Thoracic aorta (tissue), 2 donors: ENCODE measurements around the gene POC1A. TPM values are rescaled to one million over a fixed set of nuclear protein-coding genes. Genes with fewer than 3 reads are reported as not detected.

ENCODE experiments used
- ATAC-seq: fragments of 150-250 bp; one replicate; pipeline ENCODE4 v1.8.0; 2017; ENCODE audit warnings: low read depth; ENCODE audit not compliant: insufficient number of reproducible peaks, low FRiP score
- DNase-seq: peaks from one replicate; pipeline ENCODE4 v3.0.0-alpha.2; 2020; ENCODE audit warnings: low spot score
- H3K27ac ChIP-seq, 2 donors: fragments of 200-600 bp; sonication (generic); 1 replicate in 1 of 2; 2 replicates in 1 of 2; pipeline ENCODE4 v1.5.1; 2016; ENCODE audit warnings: mild to moderate bottlenecking in 2 of 2, moderate library complexity in 2 of 2
- H3K27me3 ChIP-seq: fragments of 200-600 bp; sonication (generic); replicated peaks from 2 replicates; pipeline ENCODE4 v1.6.0; 2016; ENCODE audit warnings: mild to moderate bottlenecking; ENCODE audit not compliant: insufficient read depth
- H3K36me3 ChIP-seq: fragments of 200-600 bp; sonication (generic); one replicate; pipeline ENCODE4 v1.5.1; 2016
- H3K4me1 ChIP-seq, 2 donors: fragments of 200-600 bp; sonication (generic); 1 replicate in 1 of 2; 2 replicates in 1 of 2; pipeline versions ENCODE4 v1.5.1 to v1.6.0; 2016; ENCODE audit warnings: low read depth in 2 of 2, mild to moderate bottlenecking in 1 of 2; ENCODE audit not compliant: control insufficient read depth in 1 of 2
- H3K4me3 ChIP-seq: fragments of 200-600 bp; sonication (generic); 2 replicates; pipeline ENCODE4 v1.5.1; 2016; ENCODE audit warnings: mild to moderate bottlenecking
- H3K9me3 ChIP-seq: fragments of 200-600 bp; sonication (generic); 2 replicates; pipeline ENCODE4 v1.5.1; 2016
- total RNA-seq, 2 donors: library from RNA; depleted of rRNA; stranded (reverse); fragments of >200 nt; gene quantifications; one replicate each; pipeline versions ENCODE4 v1.1.0 to v1.2.3, GENCODE V29; 2016
- TF ChIP-seq, protein P1 (sequence below): fragments of 200-600 bp; sonication (generic); IDR thresholded peaks from one replicate; pipeline ENCODE4 v1.5.1; 2019; ENCODE audit warnings: antibody characterized with exemption

Gene POC1A
- total RNA-seq, 2 donors from 2014 or later: 8.1 TPM; not detected in 1

DNA sequence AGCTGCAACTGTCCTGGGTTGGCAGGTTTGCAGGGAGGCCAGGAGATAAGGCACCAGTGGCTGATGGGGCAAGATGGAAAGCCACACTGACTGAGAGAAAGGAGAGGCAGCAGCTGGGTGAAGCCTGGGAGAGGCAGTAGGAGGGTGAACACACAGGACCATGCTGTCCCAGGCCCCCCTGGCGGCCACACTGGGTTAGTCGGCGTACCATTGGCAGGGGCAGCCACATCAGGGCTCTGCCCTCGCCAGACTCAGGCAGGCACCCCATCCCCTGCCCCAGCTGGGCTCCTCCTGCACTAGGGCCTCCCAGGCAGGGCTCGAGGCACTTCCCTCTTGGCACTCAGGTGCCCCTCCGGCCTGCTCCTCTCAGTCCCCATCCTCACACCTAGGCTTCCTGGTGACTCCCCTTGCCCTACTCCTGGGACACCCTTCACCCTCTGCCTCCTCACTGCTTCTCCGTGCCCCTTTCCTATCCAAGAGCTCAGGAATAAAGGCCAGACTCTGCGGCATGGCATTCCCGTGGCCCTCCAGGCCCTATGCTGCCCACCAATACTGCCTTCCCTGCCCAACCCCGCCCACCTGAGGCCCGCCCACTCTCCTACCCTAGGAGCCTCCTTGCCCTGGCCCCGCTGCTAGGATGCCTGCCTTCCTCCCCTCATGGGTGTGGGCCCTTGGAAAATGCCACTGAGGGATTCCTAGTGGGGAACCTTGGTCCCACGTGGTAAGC, 69.1 kb downstream of the POC1A start:
- no peak overlapping the region for H3K27ac ChIP-seq
- peaks cover 16 to 30% of the 10 kb centered on the region in 2 donors for H3K4me1 ChIP-seq
- TF ChIP-seq, protein P1, sequence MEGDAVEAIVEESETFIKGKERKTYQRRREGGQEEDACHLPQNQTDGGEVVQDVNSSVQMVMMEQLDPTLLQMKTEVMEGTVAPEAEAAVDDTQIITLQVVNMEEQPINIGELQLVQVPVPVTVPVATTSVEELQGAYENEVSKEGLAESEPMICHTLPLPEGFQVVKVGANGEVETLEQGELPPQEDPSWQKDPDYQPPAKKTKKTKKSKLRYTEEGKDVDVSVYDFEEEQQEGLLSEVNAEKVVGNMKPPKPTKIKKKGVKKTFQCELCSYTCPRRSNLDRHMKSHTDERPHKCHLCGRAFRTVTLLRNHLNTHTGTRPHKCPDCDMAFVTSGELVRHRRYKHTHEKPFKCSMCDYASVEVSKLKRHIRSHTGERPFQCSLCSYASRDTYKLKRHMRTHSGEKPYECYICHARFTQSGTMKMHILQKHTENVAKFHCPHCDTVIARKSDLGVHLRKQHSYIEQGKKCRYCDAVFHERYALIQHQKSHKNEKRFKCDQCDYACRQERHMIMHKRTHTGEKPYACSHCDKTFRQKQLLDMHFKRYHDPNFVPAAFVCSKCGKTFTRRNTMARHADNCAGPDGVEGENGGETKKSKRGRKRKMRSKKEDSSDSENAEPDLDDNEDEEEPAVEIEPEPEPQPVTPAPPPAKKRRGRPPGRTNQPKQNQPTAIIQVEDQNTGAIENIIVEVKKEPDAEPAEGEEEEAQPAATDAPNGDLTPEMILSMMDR: no peak
- no peaks in the 10 kb centered on the region for H3K27me3 ChIP-seq
- H3K4me3 ChIP-seq: no peak overlapping the region
- DNase-seq: no peak
- H3K9me3 ChIP-seq: no peaks in the 10 kb centered on the region
- H3K36me3 ChIP-seq: no peaks in the 10 kb centered on the region
- no peak for ATAC-seq

DNA sequence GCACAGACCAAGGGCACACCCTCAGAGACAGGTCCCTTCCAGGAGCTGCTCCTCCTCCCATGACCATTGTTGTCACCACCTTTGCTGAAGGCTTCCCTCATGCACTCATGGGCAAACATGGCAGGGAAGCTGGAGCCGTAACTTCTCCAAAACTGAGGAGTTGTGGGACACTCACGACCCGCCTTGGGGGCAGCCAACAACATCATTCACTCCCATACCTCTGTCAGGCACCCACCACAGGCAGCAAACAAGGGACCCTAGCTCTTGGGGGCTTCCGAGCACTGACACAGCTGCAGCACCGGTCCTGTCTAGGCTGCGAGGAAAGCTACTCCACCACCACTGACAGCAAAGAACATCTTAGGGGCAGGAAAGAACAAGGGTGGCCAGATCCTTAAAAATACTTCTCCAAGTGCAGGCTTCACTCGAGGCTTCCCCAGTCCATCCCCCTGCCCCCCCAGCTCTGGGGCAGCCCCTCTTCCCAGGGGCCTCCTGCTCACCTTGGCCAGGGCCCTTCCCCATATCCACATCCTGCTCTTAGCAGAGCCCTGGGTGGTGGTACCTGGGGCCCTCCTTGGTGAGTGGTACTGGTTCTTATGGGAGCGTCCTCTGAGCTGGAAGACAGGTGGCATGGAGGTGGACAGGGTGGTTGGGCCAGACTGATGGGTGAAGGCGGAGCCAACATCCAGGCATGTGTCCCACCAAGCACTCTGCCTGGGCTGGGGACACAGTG, 69.8 kb downstream of the POC1A start:
- H3K9me3 ChIP-seq: no peaks in the 10 kb centered on the region
- no peaks in the 10 kb centered on the region for H3K36me3 ChIP-seq
- no peak overlapping the region for H3K4me3 ChIP-seq
- H3K27ac ChIP-seq: no peak overlapping the region
- TF ChIP-seq, protein P1: no peak
- DNase-seq (no peak), ATAC-seq (no peak)
- H3K4me1 ChIP-seq: peaks cover 9 to 23% of the 10 kb centered on the region in 2 donors
- H3K27me3 ChIP-seq: no peaks in the 10 kb centered on the region

DNA sequence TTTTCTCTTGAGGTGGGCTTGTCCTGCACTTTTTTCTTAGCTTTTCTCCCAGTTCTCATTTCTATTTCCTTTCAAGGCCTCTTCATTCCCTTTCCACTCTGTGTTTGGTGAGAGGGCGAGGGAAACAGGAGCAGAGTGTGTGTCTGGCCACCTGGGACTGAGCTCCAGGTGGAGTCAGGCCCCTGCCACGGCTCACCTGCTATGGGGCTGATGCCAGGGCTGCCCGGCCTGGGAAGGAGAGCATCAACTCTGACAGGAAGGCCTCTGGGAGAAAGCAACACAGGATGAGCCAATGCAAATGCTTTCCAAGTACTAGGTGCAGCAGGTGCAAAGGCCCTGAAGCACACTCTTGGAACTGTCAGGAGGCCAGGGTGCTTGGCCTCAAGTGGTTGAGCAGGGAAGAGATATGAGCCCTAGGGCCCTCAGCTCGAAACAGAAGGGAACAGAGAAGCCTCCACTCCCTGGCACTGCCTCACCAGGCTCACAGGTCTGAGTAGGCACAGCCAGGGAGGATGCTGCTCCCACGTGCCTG, 70.6 kb downstream of the POC1A start:
- no peak overlapping the region for H3K27ac ChIP-seq
- TF ChIP-seq, protein P1: no peak
- no peak for ATAC-seq
- H3K9me3 ChIP-seq: no peaks in the 10 kb centered on the region
- H3K36me3 ChIP-seq: no peaks in the 10 kb centered on the region
- no peak for DNase-seq
- no peak overlapping the region for H3K4me3 ChIP-seq
- no peaks in the 10 kb centered on the region for H3K27me3 ChIP-seq
- H3K4me1 ChIP-seq: peaks cover 1 to 15% of the 10 kb centered on the region in 2 donors

DNA sequence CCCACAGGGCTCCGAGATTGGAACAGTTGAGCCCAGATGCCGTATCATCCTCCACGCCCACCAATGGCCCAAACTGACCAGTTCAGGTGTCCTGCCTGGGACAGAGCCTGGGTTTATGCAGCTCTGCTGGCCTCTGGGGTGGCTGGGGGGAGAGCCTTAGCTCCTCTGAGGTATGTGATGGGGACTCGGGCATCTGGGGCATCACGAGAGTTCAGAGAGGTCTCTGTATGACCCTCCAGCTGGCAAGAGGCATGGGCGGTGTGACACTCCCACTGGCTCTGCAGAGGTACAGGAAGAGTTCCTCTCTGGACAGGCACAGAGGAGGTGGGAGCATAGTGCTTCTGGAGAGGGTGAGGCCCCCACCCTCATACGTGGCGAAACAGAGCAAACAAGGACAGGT, 71.3 kb downstream of the POC1A start:
- no peaks in the 10 kb centered on the region for H3K27me3 ChIP-seq
- H3K9me3 ChIP-seq: no peaks in the 10 kb centered on the region
- peaks cover 2 to 10% of the 10 kb centered on the region in 2 donors for H3K4me1 ChIP-seq
- H3K36me3 ChIP-seq: no peaks in the 10 kb centered on the region
- TF ChIP-seq, protein P1: no peak
- H3K27ac ChIP-seq: no peak overlapping the region
- ATAC-seq (no peak), DNase-seq (no peak)
- no peak overlapping the region for H3K4me3 ChIP-seq
